NCI-H1092 (cell line): Measurements from ENCODE around the gene BICD1.
"Not testable (repeated sequence)": the region's sequence is repeated elsewhere in the genome, so short reads cannot be mapped to it uniquely, and the experiment has no call there.

Experiments
- DNase-seq: peaks from one replicate; lab custom pipeline; 2025; lab: John Stamatoyannopoulos, UW

Gene BICD1

GRCh38 chr12:32106517-32107358 lies at the start of gene BICD1:
BICD1 (plus strand) TSS chr12:32106847; CDS start chr12:32107332, 485 bp downstream.
- peak; percentile 71 for DNase-seq

- DNase-seq: no peak
Measured at GRCh38 chr12:32061033-32061432, 45.6 kb upstream of the BICD1 start.

GRCh38 chr12:32062881-32063280 lies 43.8 kb upstream of the BICD1 start:
- DNase-seq: no peak

GRCh38 chr12:32063796-32064195 lies 42.9 kb upstream of the BICD1 start:
- DNase-seq: no peak

GRCh38 chr12:32066206-32066605 lies 40.4 kb upstream of the BICD1 start:
- no peak for DNase-seq

- no peak for DNase-seq
Measured at GRCh38 chr12:32069071-32069470, 37.6 kb upstream of the BICD1 start.

- DNase-seq: no peak
Measured at GRCh38 chr12:32069731-32070130, 36.9 kb upstream of the BICD1 start.

GRCh38 chr12:32070370-32070769 lies 36.3 kb upstream of the BICD1 start:
- DNase-seq: no peak

GRCh38 chr12:32072102-32072501 lies 34.5 kb upstream of the BICD1 start:
- DNase-seq: no peak

GRCh38 chr12:32074432-32074831 lies 32.2 kb upstream of the BICD1 start:
- DNase-seq: no peak

GRCh38 chr12:32076941-32077340 lies 29.7 kb upstream of the BICD1 start:
- DNase-seq: no peak

- no peak for DNase-seq
Measured at GRCh38 chr12:32080435-32080834, 26.2 kb upstream of the BICD1 start.

GRCh38 chr12:32083489-32083888 lies 23.2 kb upstream of the BICD1 start:
- no peak for DNase-seq

GRCh38 chr12:32084017-32084688 lies 22.5 kb upstream of the BICD1 start:
- no peak for DNase-seq

- DNase-seq: no peak
Measured at GRCh38 chr12:32084753-32085152, 21.9 kb upstream of the BICD1 start.

- no peak for DNase-seq
Measured at GRCh38 chr12:32087306-32087705, 19.3 kb upstream of the BICD1 start.

GRCh38 chr12:32089156-32089555 lies 17.5 kb upstream of the BICD1 start:
- DNase-seq: no peak

- no peak for DNase-seq
Measured at GRCh38 chr12:32089586-32089985, 17.1 kb upstream of the BICD1 start.

- no peak for DNase-seq
Measured at GRCh38 chr12:32091696-32092095, 15.0 kb upstream of the BICD1 start.

- DNase-seq: no peak
Measured at GRCh38 chr12:32098112-32098511, 8.5 kb upstream of the BICD1 start.

GRCh38 chr12:32099275-32099674 lies 7.4 kb upstream of the BICD1 start:
- DNase-seq: not testable (repeated sequence)

- DNase-seq: no peak
Measured at GRCh38 chr12:32100361-32100760, 6.3 kb upstream of the BICD1 start.

GRCh38 chr12:32100888-32101287 lies 5.8 kb upstream of the BICD1 start:
- DNase-seq: no peak
